Stimulated activated CD4-positive, alpha-beta T cell treated with anti-CD3 and anti-CD28 coated beads, Interleukin-12 subunit alpha, Interleukin-12 subunit beta, amount 100 ng/mL, for 24 hours (primary cell): Measurements from ENCODE around the gene ITGAX.

ENCODE experiments used
- DNase-seq, 2 experiments: peaks; one replicate each; pipeline ENCODE4 v3.0.0-alpha.2; 2020; ENCODE audit warnings: low read depth in 2 of 2

The ITGAX gene

GRCh38 chr16:31348579-31348978 lies 6.4 kb upstream of the ITGAX start:
- no peak for DNase-seq

- no peak for DNase-seq
Measured at GRCh38 chr16:31350275-31351005, 4.5 kb upstream of the ITGAX start.

- DNase-seq, result no peak
Measured at GRCh38 chr16:31351246-31351941, 3.6 kb upstream of the ITGAX start.

- DNase-seq, result no peak
Measured at GRCh38 chr16:31351942-31352325, 3.0 kb upstream of the ITGAX start.

GRCh38 chr16:31352376-31353115 lies 2.4 kb upstream of the ITGAX start:
- DNase-seq, result no peak

- no peak for DNase-seq
Measured at GRCh38 chr16:31355431-31356100, 590 bp downstream of the ITGAX start.

- no peak for DNase-seq
Measured at GRCh38 chr16:31356566-31357323, 1.8 kb downstream of the ITGAX start.

- no peak for DNase-seq
Measured at GRCh38 chr16:31357324-31358109, 2.5 kb downstream of the ITGAX start.

GRCh38 chr16:31360251-31360650 lies 5.3 kb downstream of the ITGAX start:
- no peak for DNase-seq

GRCh38 chr16:31361201-31362110 lies 6.5 kb downstream of the ITGAX start:
- no peak for DNase-seq

GRCh38 chr16:31362476-31363405 lies 7.8 kb downstream of the ITGAX start:
- no peak for DNase-seq

GRCh38 chr16:31363721-31364120 lies 8.7 kb downstream of the ITGAX start:
- no peak for DNase-seq

GRCh38 chr16:31364421-31364820 lies 9.4 kb downstream of the ITGAX start:
- no peak for DNase-seq

- DNase-seq, result no peak
Measured at GRCh38 chr16:31365131-31365865, 10.3 kb downstream of the ITGAX start.

- DNase-seq, result no peak
Measured at GRCh38 chr16:31367853-31368252, 12.9 kb downstream of the ITGAX start.

- no peak for DNase-seq
Measured at GRCh38 chr16:31371008-31371407, 16.0 kb downstream of the ITGAX start.

GRCh38 chr16:31371619-31372484 lies 16.9 kb downstream of the ITGAX start:
- no peak for DNase-seq
